Effector memory CD8-positive, alpha-beta T cell (primary cell): Measurements from ENCODE around the gene WSCD2.
A peak's percentile ranks its signal among the peaks of the same experiment; 100 is the strongest.

Experiments
- ATAC-seq: fragments of 150-1000 bp; cut with Tn5 transposase; replicated peaks from 2 replicates; pipeline ENCODE4 v1.10.0; 2021; ENCODE audit warnings: mild to moderate bottlenecking, moderate library complexity
- DNase-seq, 3 experiments: peaks; one replicate each; pipeline ENCODE4 v3.0.0; 2021
- H3K27ac Mint-ChIP-seq, 2 donors: one replicate each; pipeline ENCODE4 v1.8.0; 2022; ENCODE audit warnings: mild to moderate bottlenecking in 2 of 2, mixed read lengths in 2 of 2, moderate library complexity in 2 of 2
- H3K27me3 Mint-ChIP-seq, 2 donors: one replicate each; pipeline ENCODE4 v1.8.0; 2022; ENCODE audit warnings: mixed read lengths in 2 of 2
- H3K36me3 Mint-ChIP-seq: one replicate; pipeline ENCODE4 v1.8.0; 2022; ENCODE audit warnings: mild to moderate bottlenecking, moderate library complexity, mixed read lengths; ENCODE audit not compliant: insufficient read depth
- H3K4me1 Mint-ChIP-seq, 2 donors: one replicate each; pipeline ENCODE4 v1.8.0; 2022; ENCODE audit warnings: low read depth in 2 of 2, mixed read lengths in 2 of 2
- H3K4me3 Mint-ChIP-seq, 2 donors: one replicate each; pipeline ENCODE4 v1.8.0; 2022; ENCODE audit warnings: mild to moderate bottlenecking in 2 of 2, mixed read lengths in 2 of 2, moderate library complexity in 2 of 2
- H3K9me3 Mint-ChIP-seq, 2 donors: one replicate each; pipeline ENCODE4 v1.8.0; 2022; ENCODE audit warnings: mixed read lengths in 2 of 2

WSCD2 gene

GRCh38 chr12:108115123-108116121 is 13.7 kb upstream of the WSCD2 start:
- H3K36me3 Mint-ChIP-seq = no peaks in the 10 kb centered on the region
- H3K27ac Mint-ChIP-seq = no peak overlapping the region
- DNase-seq (no peak), ATAC-seq (no peak)
- H3K4me1 Mint-ChIP-seq = peaks cover 0 to 4% of the 10 kb centered on the region in 2 donors
- no peak overlapping the region for H3K4me3 Mint-ChIP-seq
- H3K9me3 Mint-ChIP-seq = no peaks in the 10 kb centered on the region
- peaks cover 14 to 33% of the 10 kb centered on the region in 2 donors for H3K27me3 Mint-ChIP-seq

GRCh38 chr12:108116254-108116653 is 12.8 kb upstream of the WSCD2 start:
- Mint-ChIP-seq H3K9me3 (no peaks in the 10 kb centered on the region), H3K27me3 (peaks cover 14 to 32% of the 10 kb centered on the region in 2 donors), H3K36me3 (no peaks in the 10 kb centered on the region), H3K4me3 (no peak overlapping the region), H3K4me1 (peaks cover 0 to 4% of the 10 kb centered on the region in 2 donors), H3K27ac (no peak overlapping the region)
- no peak for DNase-seq
- ATAC-seq = no peak

- no peak for ATAC-seq
- no peaks in the 10 kb centered on the region for H3K9me3 Mint-ChIP-seq
- peaks cover 0 to 4% of the 10 kb centered on the region in 2 donors for H3K4me1 Mint-ChIP-seq
- H3K27me3 Mint-ChIP-seq = peaks cover 12 to 29% of the 10 kb centered on the region in 2 donors
- H3K27ac Mint-ChIP-seq = no peak overlapping the region
- no peak for DNase-seq
- H3K4me3 Mint-ChIP-seq = no peak overlapping the region
- H3K36me3 Mint-ChIP-seq = no peaks in the 10 kb centered on the region
Observed at GRCh38 chr12:108116699-108117098, 12.4 kb upstream of the WSCD2 start.

- H3K27ac Mint-ChIP-seq = no peak overlapping the region
- ATAC-seq = no peak
- DNase-seq = no peak
- no peak overlapping the region for H3K4me3 Mint-ChIP-seq
- H3K36me3 Mint-ChIP-seq = no peaks in the 10 kb centered on the region
- H3K27me3 Mint-ChIP-seq = peaks cover 12 to 23% of the 10 kb centered on the region in 2 donors
- H3K9me3 Mint-ChIP-seq = no peaks in the 10 kb centered on the region
- peaks cover 0 to 4% of the 10 kb centered on the region in 2 donors for H3K4me1 Mint-ChIP-seq
Observed at GRCh38 chr12:108117163-108117849, 11.8 kb upstream of the WSCD2 start.

GRCh38 chr12:108117902-108118301 is 11.2 kb upstream of the WSCD2 start:
- DNase-seq = no peak

GRCh38 chr12:108119126-108119973 is 9.7 kb upstream of the WSCD2 start:
- ATAC-seq = peak; percentile 40
- no peak for DNase-seq
- Mint-ChIP-seq H3K4me1 (peaks cover 0 to 4% of the 10 kb centered on the region in 2 donors), H3K36me3 (no peaks in the 10 kb centered on the region), H3K9me3 (no peaks in the 10 kb centered on the region), H3K27me3 (peaks cover 15 to 25% of the 10 kb centered on the region in 2 donors), H3K4me3 (no peak overlapping the region), H3K27ac (no peak overlapping the region)

More at GRCh38 chr12:108117902-108118301, 11.2 kb upstream of the WSCD2 start:
- Mint-ChIP-seq H3K27ac (no peak overlapping the region), H3K4me3 (no peak overlapping the region), H3K27me3 (peaks cover 17% of the 10 kb centered on the region in 2 donors), H3K4me1 (peaks cover 0 to 4% of the 10 kb centered on the region in 2 donors), H3K9me3 (no peaks in the 10 kb centered on the region), H3K36me3 (no peaks in the 10 kb centered on the region)
- no peak for ATAC-seq

- Mint-ChIP-seq H3K4me1 (peaks cover 0 to 2% of the 10 kb centered on the region in 2 donors), H3K27ac (peak overlapping the region in 1 of 2 donors; percentile 28), H3K27me3 (peaks cover 15 to 25% of the 10 kb centered on the region in 2 donors), H3K36me3 (no peaks in the 10 kb centered on the region), H3K4me3 (no peak overlapping the region), H3K9me3 (no peaks in the 10 kb centered on the region)
- ATAC-seq = no peak
- no peak for DNase-seq
Observed at GRCh38 chr12:108119974-108120862, 8.9 kb upstream of the WSCD2 start.

- H3K4me1 Mint-ChIP-seq = peaks cover 0 to 2% of the 10 kb centered on the region in 2 donors
- no peak for ATAC-seq
Observed at GRCh38 chr12:108120863-108121165, 8.3 kb upstream of the WSCD2 start.

GRCh38 chr12:108121320-108121719 is 7.8 kb upstream of the WSCD2 start:
- Mint-ChIP-seq H3K27ac (no peak overlapping the region), H3K9me3 (no peaks in the 10 kb centered on the region), H3K27me3 (peaks cover 21 to 33% of the 10 kb centered on the region in 2 donors), H3K4me3 (no peak overlapping the region), H3K4me1 (peaks cover 0 to 2% of the 10 kb centered on the region in 2 donors), H3K36me3 (no peaks in the 10 kb centered on the region)
- ATAC-seq (no peak), DNase-seq (no peak)

More at GRCh38 chr12:108120863-108121165, 8.3 kb upstream of the WSCD2 start:
- DNase-seq = no peak
- H3K9me3 Mint-ChIP-seq = no peaks in the 10 kb centered on the region
- no peaks in the 10 kb centered on the region for H3K36me3 Mint-ChIP-seq
- peaks cover 16 to 28% of the 10 kb centered on the region in 2 donors for H3K27me3 Mint-ChIP-seq
- H3K27ac Mint-ChIP-seq = peak overlapping the region in 1 of 2 donors; percentile 28
- no peak overlapping the region for H3K4me3 Mint-ChIP-seq

GRCh38 chr12:108121728-108122471 is 7.2 kb upstream of the WSCD2 start:
- peaks cover 27 to 39% of the 10 kb centered on the region in 2 donors for H3K27me3 Mint-ChIP-seq
- no peak for DNase-seq
- no peak overlapping the region for H3K4me3 Mint-ChIP-seq
- no peaks in the 10 kb centered on the region for H3K36me3 Mint-ChIP-seq
- no peak for ATAC-seq
- H3K27ac Mint-ChIP-seq = no peak overlapping the region
- H3K9me3 Mint-ChIP-seq = no peaks in the 10 kb centered on the region
- H3K4me1 Mint-ChIP-seq = peaks cover 0 to 2% of the 10 kb centered on the region in 2 donors

GRCh38 chr12:108122644-108123043 is 6.4 kb upstream of the WSCD2 start:
- H3K4me3 Mint-ChIP-seq = no peak overlapping the region
- ATAC-seq (no peak), DNase-seq (no peak)
- H3K4me1 Mint-ChIP-seq = peaks cover 0 to 2% of the 10 kb centered on the region in 2 donors
- no peak overlapping the region for H3K27ac Mint-ChIP-seq
- no peaks in the 10 kb centered on the region for H3K9me3 Mint-ChIP-seq
- H3K27me3 Mint-ChIP-seq = peaks cover 34 to 46% of the 10 kb centered on the region in 2 donors
- no peaks in the 10 kb centered on the region for H3K36me3 Mint-ChIP-seq

GRCh38 chr12:108123402-108123801 is 5.7 kb upstream of the WSCD2 start:
- ATAC-seq (no peak), DNase-seq (no peak)
- Mint-ChIP-seq H3K27ac (no peak overlapping the region), H3K4me1 (peaks cover 0 to 2% of the 10 kb centered on the region in 2 donors), H3K27me3 (peaks cover 42 to 54% of the 10 kb centered on the region in 2 donors), H3K4me3 (no peak overlapping the region), H3K36me3 (no peaks in the 10 kb centered on the region), H3K9me3 (no peaks in the 10 kb centered on the region)
